Ovary (tissue), 9 donors: ENCODE results near the gene LHB. TPM values are rescaled to one million over a fixed set of nuclear protein-coding genes. Genes with fewer than 3 reads are reported as not detected.

Experiments used
- DNase-seq, 5 donors: peaks; one replicate each; pipeline ENCODE4 v3.0.0-alpha.2; 2019 to 2020
- H3K27ac ChIP-seq, 2 donors: fragments of 200-600 bp; one replicate each; pipeline versions ENCODE4 v1.5.1 to v1.8.0; 2019 to 2022
- H3K27me3 ChIP-seq: fragments of 200-600 bp; one replicate; pipeline ENCODE4 v1.8.0; 2022
- H3K36me3 ChIP-seq: fragments of 200-600 bp; sonication (generic); one replicate; pipeline ENCODE4 v1.5.1; 2019
- H3K4me1 ChIP-seq: one replicate; pipeline ENCODE4 v1.8.1; 2013; ENCODE audit warnings: mild to moderate bottlenecking, moderate library complexity; ENCODE audit not compliant: insufficient read depth
- H3K4me3 ChIP-seq: fragments of 200-600 bp; sonication (generic); one replicate; pipeline ENCODE4 v1.5.1; 2017
- H3K9me3 ChIP-seq, 2 donors: fragments of 200-600 bp in 1 of 2; sonication (generic) in 1 of 2; one replicate each; pipeline versions ENCODE4 v1.5.1 to v1.8.1; 2013 to 2019; ENCODE audit warnings: mild to moderate bottlenecking in 1 of 2, moderate library complexity in 1 of 2
- CTCF ChIP-seq, 3 donors: fragments of 450-650 bp in 2 of 3; fragments of 200-600 bp in 1 of 3; IDR thresholded peaks; one replicate each; pipeline versions ENCODE4 v1.5.1 to v1.8.0; 2016 to 2022; ENCODE audit warnings: antibody characterized with exemption in 3 of 3, mild to moderate bottlenecking in 1 of 3
- EP300 ChIP-seq: sonication (generic); formaldehyde crosslinking; IDR thresholded peaks from one replicate; pipeline ENCODE4 v1.6.1; 2017; ENCODE audit warnings: antibody characterized with exemption
- POLR2A ChIP-seq: fragments of 450-650 bp; IDR thresholded peaks from one replicate; pipeline ENCODE4 v1.6.1; 2017; ENCODE audit warnings: antibody characterized with exemption, mild to moderate bottlenecking, moderate library complexity
- WGBS, 3 donors: extraction: QIAGEN DNeasy Blood & Tissue Kit in 1 of 3; methylation state at CpG; one replicate each; pipeline versions ENCODE4 v1.1.5 to v1.1.7; 2013 to 2017; 5-methylcytosine and 5-hydroxymethylcytosine counted together
- intact Hi-C, 4 donors: fragments of 100-400 bp; cut with DNase I; formaldehyde crosslinking; loops; one replicate each; pipeline versions ENCODE4 v1.11.0 to v1.15.1; 2022 to 2023
- polyA plus RNA-seq, 2 donors: library from polyadenylated mRNA; stranded (reverse); fragments of 200-250 nt in 1 of 2; fragments of 350-450 nt in 1 of 2; fragmentation: Illumina TruSeq in 1 of 2; extraction: RNeasy Lipid Tissue Mini Kit (QIAGEN cat#74804) in 1 of 2; gene quantifications; one replicate each; pipeline ENCODE4 v1.2.3, GENCODE V29; 2013 to 2014
- total RNA-seq, 7 donors: library from RNA; depleted of rRNA in 2 of 7; stranded (reverse); fragments of >200 nt in 2 of 7; fragmentation: NEBNext Ultra II Directional in 3 of 7; extraction: Animal tissue kit (Norgen Biotek cat#: 25700) in 3 of 7; gene quantifications; one replicate each; pipeline versions ENCODE4 v1.1.0 to v1.2.4, GENCODE V29; 2016 to 2023
- donor health status: DM: no; HTN: no; CAD: no; lungs with moderate emphysema.
- donor health status: DM: no; HTN: no; CAD: no.
- donor health status: Bipolar disorder and iron deficiency.
- donor health status: DM: yes; HTN: yes; CAD: no.
- donor health status: DM: no; HTN: no; CAD: no.
- donor health status: DM: yes; HTN: yes; CAD: no.

The LHB gene
- total and polyA plus RNA-seq, 9 donors: not detected

DNA sequence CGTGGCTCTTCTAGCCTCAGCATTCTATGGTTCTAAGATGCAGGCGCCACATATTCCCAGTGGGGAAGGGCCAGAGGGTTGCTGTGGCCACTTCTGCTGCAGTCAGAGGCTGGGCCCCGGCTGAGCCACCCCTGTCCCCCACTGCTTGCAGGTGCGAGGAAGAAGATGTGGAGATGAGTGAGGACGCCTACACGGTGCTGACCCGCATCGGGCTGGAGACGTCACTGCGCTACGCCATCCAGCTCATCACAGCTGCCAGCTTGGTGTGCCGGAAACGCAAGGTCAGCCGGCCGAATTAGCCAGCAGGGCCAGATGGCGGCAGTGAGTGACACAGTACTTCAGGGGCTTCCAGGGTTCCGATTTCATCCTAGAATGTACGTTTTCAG lies 2.0 kb downstream of the LHB start:
- DNase-seq: no peak
- intact Hi-C loops: no loop called here
- Histone ChIP-seq H3K27ac (no peak overlapping the region), H3K4me1 (peaks cover 7% of the 10 kb centered on the region), H3K4me3 (no peak overlapping the region), H3K36me3 (no peaks in the 10 kb centered on the region), H3K9me3 (no peaks in the 10 kb centered on the region), H3K27me3 (no peaks in the 10 kb centered on the region)
- TF ChIP-seq EP300: no peak
- TF ChIP-seq POLR2A: no peak
- no peak for TF ChIP-seq CTCF (IDR thresholded peaks at IDR 0.05)
- WGBS, 3 donors: 87 to 91% (median 88%) methylated on average over 18 of the region's 18 CpGs

DNA sequence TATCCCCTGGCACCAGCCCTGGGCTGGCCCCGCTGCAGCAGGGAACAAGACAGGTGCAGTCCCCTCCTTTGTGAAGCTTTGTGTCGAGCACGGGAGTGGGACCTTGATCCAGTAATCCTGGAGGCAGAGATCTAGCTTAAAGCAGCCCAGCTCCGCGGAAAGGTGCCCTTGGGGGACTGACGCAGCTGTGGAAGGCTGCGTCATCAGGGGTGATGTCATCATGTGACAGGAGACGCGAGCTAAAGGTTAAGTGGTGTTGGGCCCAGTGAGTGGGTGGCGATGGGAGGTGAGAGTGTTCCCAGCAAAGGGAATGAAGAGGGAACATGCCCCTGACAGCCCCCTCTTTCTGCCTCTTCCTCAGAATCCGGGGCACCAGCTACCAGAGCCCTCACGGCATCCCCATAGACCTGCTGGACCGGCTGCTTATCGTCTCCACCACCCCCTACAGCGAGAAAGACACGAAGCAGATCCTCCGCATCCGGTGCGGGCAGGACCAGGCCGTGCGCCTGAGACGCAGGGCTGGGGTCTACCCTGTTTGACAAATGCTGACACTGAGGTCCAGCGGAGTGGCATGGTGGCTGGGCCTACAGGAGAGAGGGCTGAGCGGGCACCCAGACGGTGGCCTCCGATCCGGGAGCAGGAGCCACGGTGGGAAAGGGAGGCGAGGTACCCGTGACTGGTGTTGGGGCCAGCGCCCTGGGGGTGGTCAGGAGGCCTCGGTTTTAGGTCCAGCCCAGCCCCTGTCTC lies 2.6 kb downstream of the LHB start:
- Histone ChIP-seq H3K27ac (no peak overlapping the region), H3K9me3 (no peaks in the 10 kb centered on the region), H3K36me3 (no peaks in the 10 kb centered on the region), H3K4me1 (peaks cover 6% of the 10 kb centered on the region), H3K27me3 (no peaks in the 10 kb centered on the region), H3K4me3 (no peak overlapping the region)
- intact Hi-C loops: no loop called here
- 88 to 92% (median 91%) methylated on average over 32 of the region's 32 CpGs for WGBS, 3 donors
- TF ChIP-seq CTCF (IDR thresholded peaks at IDR 0.05): no peak
- TF ChIP-seq EP300: no peak
- TF ChIP-seq POLR2A: no peak
- DNase-seq: no peak

DNA sequence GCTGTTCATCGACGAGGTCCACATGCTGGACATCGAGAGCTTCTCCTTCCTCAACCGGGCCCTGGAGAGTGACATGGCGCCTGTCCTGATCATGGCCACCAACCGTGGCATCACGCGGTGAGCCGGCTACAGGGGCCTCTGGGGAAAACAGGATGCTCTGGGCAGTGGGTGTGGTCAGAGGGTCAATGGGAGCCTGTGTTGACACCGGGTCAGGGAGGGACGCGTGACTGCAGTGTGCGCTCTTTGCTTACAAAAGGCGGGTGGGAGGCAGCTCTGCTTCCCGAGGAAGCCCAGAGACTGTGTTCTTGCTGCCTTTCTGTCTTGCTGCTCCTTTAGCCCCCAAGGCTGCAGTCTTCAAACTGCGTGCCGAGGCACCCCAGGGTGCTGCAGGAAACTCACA lies 5.7 kb downstream of the LHB start:
- no peaks in the 10 kb centered on the region for H3K4me1 ChIP-seq
- no peaks in the 10 kb centered on the region for H3K36me3 ChIP-seq
- 83 to 94% (median 83%) methylated on average over 17 of the region's 17 CpGs for WGBS, 3 donors
- no peak overlapping the region for H3K27ac ChIP-seq
- TF ChIP-seq POLR2A (no peak), EP300 (no peak), CTCF (IDR thresholded peaks at IDR 0.05) (no peak)
- no peak for DNase-seq
- H3K27me3 ChIP-seq: no peaks in the 10 kb centered on the region
- intact Hi-C loops: no loop called here
- no peaks in the 10 kb centered on the region for H3K9me3 ChIP-seq
- H3K4me3 ChIP-seq: no peak overlapping the region

- DNase-seq: no peak
- Histone ChIP-seq H3K36me3 (no peaks in the 10 kb centered on the region), H3K4me3 (no peak overlapping the region), H3K27me3 (no peaks in the 10 kb centered on the region), H3K4me1 (no peaks in the 10 kb centered on the region), H3K9me3 (no peaks in the 10 kb centered on the region), H3K27ac (no peak overlapping the region)
- no peak for TF ChIP-seq POLR2A
- TF ChIP-seq CTCF (IDR thresholded peaks at IDR 0.05): no peak
- TF ChIP-seq EP300: no peak
- intact Hi-C loops: no loop called here
- WGBS, 3 donors: 86 to 93% (median 89%) methylated on average over 18 of the region's 18 CpGs
Measured at GRCh38 chr19:49010453-49010852, 6.4 kb downstream of the LHB start.
